GM06990 (cell line): Measurements from ENCODE around the gene ARL15.

Experiments
- DNase-seq: peaks from one replicate; pipeline ENCODE4 v3.0.0-alpha.2; 2011; ENCODE audit not compliant: insufficient read length; ENCODE audit errors: extremely low read depth
- H3K27me3 ChIP-seq: replicated peaks from 2 replicates; pipeline ENCODE4 v1.6.0; 2011; ENCODE audit warnings: low read length; ENCODE audit not compliant: control insufficient read depth, insufficient read depth
- H3K36me3 ChIP-seq: 2 replicates; pipeline ENCODE4 v1.5.1; 2011; ENCODE audit warnings: low read length; ENCODE audit not compliant: control insufficient read depth, insufficient read depth
- H3K4me3 ChIP-seq: replicated peaks from 2 replicates; pipeline ENCODE4 v1.5.1; 2011; ENCODE audit warnings: low read depth, mild to moderate bottlenecking, control low read depth, low read length
- CTCF ChIP-seq: IDR thresholded peaks from 2 replicates; pipeline ENCODE4 v1.5.1; 2011; ENCODE audit warnings: low read length, control low read depth, mild to moderate bottlenecking, inconsistent platforms; ENCODE audit not compliant: insufficient read depth, poor library complexity, severe bottlenecking

The ARL15 gene

GRCh38 chr5:53877243-53877642 is 433.1 kb downstream of the ARL15 start:
- no peak for DNase-seq
- TF ChIP-seq CTCF: no peak

GRCh38 chr5:53874409-53874808 is 436.0 kb downstream of the ARL15 start:
- DNase-seq: no peak

More at GRCh38 chr5:53877243-53877642, 433.1 kb downstream of the ARL15 start:
- Histone ChIP-seq H3K36me3 (no peaks in the 10 kb centered on the region), H3K27me3 (no peaks in the 10 kb centered on the region; the same call in 1 of the 2 replicates), H3K4me3 (no peak overlapping the region)

GRCh38 chr5:53873235-53873634 is 437.1 kb downstream of the ARL15 start:
- no peak for DNase-seq
- Histone ChIP-seq H3K27me3 (no peaks in the 10 kb centered on the region; the same call in 1 of the 2 replicates), H3K4me3 (no peak overlapping the region), H3K36me3 (no peaks in the 10 kb centered on the region)
- no peak for TF ChIP-seq CTCF

More at GRCh38 chr5:53874409-53874808, 436.0 kb downstream of the ARL15 start:
- Histone ChIP-seq H3K36me3 (no peaks in the 10 kb centered on the region), H3K27me3 (no peaks in the 10 kb centered on the region; the same call in 1 of the 2 replicates), H3K4me3 (no peak overlapping the region)
- no peak for TF ChIP-seq CTCF

- Histone ChIP-seq H3K4me3 (no peak overlapping the region), H3K36me3 (no peaks in the 10 kb centered on the region), H3K27me3 (no peaks in the 10 kb centered on the region; the same call in 1 of the 2 replicates)
- TF ChIP-seq CTCF: no peak
- no peak for DNase-seq
Measured at GRCh38 chr5:53871775-53872174, 438.6 kb downstream of the ARL15 start.

GRCh38 chr5:53871050-53871449 is 439.3 kb downstream of the ARL15 start:
- Histone ChIP-seq H3K27me3 (no peaks in the 10 kb centered on the region; the same call in 1 of the 2 replicates), H3K4me3 (no peak overlapping the region), H3K36me3 (no peaks in the 10 kb centered on the region)
- no peak for TF ChIP-seq CTCF
- no peak for DNase-seq

- TF ChIP-seq CTCF: no peak
- DNase-seq: no peak
- Histone ChIP-seq H3K4me3 (no peak overlapping the region), H3K27me3 (no peaks in the 10 kb centered on the region), H3K36me3 (no peaks in the 10 kb centered on the region)
Measured at GRCh38 chr5:53858700-53859456, 451.5 kb downstream of the ARL15 start.
